DND-41 (cell line): ENCODE measurements around the gene OR6S1.
A peak's percentile ranks its signal among the peaks of the same experiment; 100 is the strongest.

Experiments used
- ATAC-seq: fragments of 200-7000 bp; cut with Tn5 transposase; 3 replicates; pipeline ENCODE4 v1.9.1; 2021; ENCODE audit warnings: low read depth; ENCODE audit not compliant: insufficient read depth
- DNase-seq: peaks from one replicate; pipeline ENCODE4 v3.0.0-alpha.2; 2020
- H2AFZ ChIP-seq: 2 replicates; pipeline ENCODE4 v1.6.0; 2012; ENCODE audit warnings: low read depth, low read length
- H3K27ac ChIP-seq: 2 replicates; pipeline ENCODE4 v1.5.1; 2012; ENCODE audit warnings: low read length, inconsistent platforms
- H3K27me3 ChIP-seq: fragments of 200-600 bp; sonication (generic); 2 replicates; pipeline ENCODE4 v1.6.0; 2012; ENCODE audit warnings: low read length, mild to moderate bottlenecking, inconsistent platforms; ENCODE audit not compliant: insufficient read depth, poor library complexity
- H3K36me3 ChIP-seq: 2 replicates; pipeline ENCODE4 v1.5.1; 2012; ENCODE audit warnings: low read length, inconsistent platforms; ENCODE audit not compliant: insufficient read depth
- H3K4me1 ChIP-seq: 2 replicates; pipeline ENCODE4 v1.5.1; 2012; ENCODE audit warnings: mild to moderate bottlenecking, low read length; ENCODE audit not compliant: insufficient read depth
- H3K4me2 ChIP-seq: 2 replicates; pipeline ENCODE4 v1.6.0; 2012; ENCODE audit warnings: mild to moderate bottlenecking, moderate library complexity, low read length, inconsistent platforms; ENCODE audit not compliant: insufficient read depth
- H3K4me3 ChIP-seq, 2 experiments: fragments of 200-600 bp in 1 of 2; shearing (Covaris generic) in 1 of 2; 2 replicates each; pipeline ENCODE4 v1.5.1; 2012 to 2016; ENCODE audit warnings: inconsistent platforms in 2 of 2, low read length in 2 of 2, mild to moderate bottlenecking in 2 of 2, low read depth in 1 of 2, moderate library complexity in 1 of 2
- H3K79me2 ChIP-seq: 2 replicates; pipeline ENCODE4 v1.6.0; 2012; ENCODE audit warnings: low read length, inconsistent platforms; ENCODE audit not compliant: insufficient read depth
- H3K9ac ChIP-seq: 2 replicates; pipeline ENCODE4 v1.6.0; 2012; ENCODE audit warnings: low read depth, mild to moderate bottlenecking, inconsistent platforms, low read length, moderate library complexity
- H3K9me3 ChIP-seq: 2 replicates; pipeline ENCODE4 v1.5.1; 2012; ENCODE audit warnings: low read length, moderate library complexity, mild to moderate bottlenecking, inconsistent platforms; ENCODE audit not compliant: insufficient read depth, severe bottlenecking
- H4K20me1 ChIP-seq: 2 replicates; pipeline ENCODE4 v1.6.0; 2012; ENCODE audit warnings: low read length; ENCODE audit not compliant: insufficient read depth
- EZH2 ChIP-seq: IDR thresholded peaks from 3 replicates; pipeline ENCODE4 v1.6.1; 2012; ENCODE audit warnings: borderline replicate concordance, low read depth, mild to moderate bottlenecking, moderate library complexity, low read length, inconsistent platforms; ENCODE audit not compliant: severe bottlenecking
- TF ChIP-seq, protein P1 (sequence below): IDR thresholded peaks from 2 replicates; pipeline ENCODE4 v1.5.1; 2012; ENCODE audit warnings: borderline replicate concordance, low read length, moderate library complexity, mild to moderate bottlenecking; ENCODE audit not compliant: poor library complexity, severe bottlenecking; ENCODE audit errors: extremely low read depth

Gene OR6S1

DNA sequence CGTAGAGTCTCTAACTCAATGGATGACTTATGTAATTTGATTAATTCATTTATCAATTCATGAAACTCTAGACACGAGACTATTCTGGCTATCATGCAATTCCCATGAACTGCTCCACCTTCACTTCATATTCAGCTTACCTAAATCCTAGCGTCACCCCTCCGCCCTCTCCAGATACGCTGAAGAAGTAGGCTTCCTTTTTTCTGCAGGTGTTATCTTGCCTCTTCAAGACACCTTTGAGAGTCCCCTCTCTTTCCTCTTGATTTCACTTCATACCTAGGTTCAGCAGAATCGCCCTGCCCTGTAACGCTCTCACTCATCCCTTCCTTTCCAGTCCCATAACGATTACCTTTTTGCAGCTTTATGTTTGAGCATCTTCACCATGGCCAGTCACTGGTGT lies 38.9 kb upstream of the OR6S1 start:
- ATAC-seq, result no peak
- Histone ChIP-seq H4K20me1 (no peaks in the 10 kb centered on the region), H3K4me2 (peak overlapping the region; percentile 93), H3K36me3 (no peaks in the 10 kb centered on the region), H2AFZ (peak overlapping the region; percentile 91), H3K9me3 (no peaks in the 10 kb centered on the region), H3K4me3 (peak overlapping the region; percentile 79 to 83; a peak in 3 of 4 replicates), H3K79me2 (no peaks in the 10 kb centered on the region), H3K27me3 (peaks cover 7% of the 10 kb centered on the region), H3K27ac (peak overlapping the region; percentile 97), H3K9ac (peak overlapping the region; percentile 96), H3K4me1 (peaks cover 40% of the 10 kb centered on the region)
- DNase-seq, result no peak
- no peak for TF ChIP-seq EZH2
- TF ChIP-seq, protein P1, sequence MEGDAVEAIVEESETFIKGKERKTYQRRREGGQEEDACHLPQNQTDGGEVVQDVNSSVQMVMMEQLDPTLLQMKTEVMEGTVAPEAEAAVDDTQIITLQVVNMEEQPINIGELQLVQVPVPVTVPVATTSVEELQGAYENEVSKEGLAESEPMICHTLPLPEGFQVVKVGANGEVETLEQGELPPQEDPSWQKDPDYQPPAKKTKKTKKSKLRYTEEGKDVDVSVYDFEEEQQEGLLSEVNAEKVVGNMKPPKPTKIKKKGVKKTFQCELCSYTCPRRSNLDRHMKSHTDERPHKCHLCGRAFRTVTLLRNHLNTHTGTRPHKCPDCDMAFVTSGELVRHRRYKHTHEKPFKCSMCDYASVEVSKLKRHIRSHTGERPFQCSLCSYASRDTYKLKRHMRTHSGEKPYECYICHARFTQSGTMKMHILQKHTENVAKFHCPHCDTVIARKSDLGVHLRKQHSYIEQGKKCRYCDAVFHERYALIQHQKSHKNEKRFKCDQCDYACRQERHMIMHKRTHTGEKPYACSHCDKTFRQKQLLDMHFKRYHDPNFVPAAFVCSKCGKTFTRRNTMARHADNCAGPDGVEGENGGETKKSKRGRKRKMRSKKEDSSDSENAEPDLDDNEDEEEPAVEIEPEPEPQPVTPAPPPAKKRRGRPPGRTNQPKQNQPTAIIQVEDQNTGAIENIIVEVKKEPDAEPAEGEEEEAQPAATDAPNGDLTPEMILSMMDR, result no peak

DNA sequence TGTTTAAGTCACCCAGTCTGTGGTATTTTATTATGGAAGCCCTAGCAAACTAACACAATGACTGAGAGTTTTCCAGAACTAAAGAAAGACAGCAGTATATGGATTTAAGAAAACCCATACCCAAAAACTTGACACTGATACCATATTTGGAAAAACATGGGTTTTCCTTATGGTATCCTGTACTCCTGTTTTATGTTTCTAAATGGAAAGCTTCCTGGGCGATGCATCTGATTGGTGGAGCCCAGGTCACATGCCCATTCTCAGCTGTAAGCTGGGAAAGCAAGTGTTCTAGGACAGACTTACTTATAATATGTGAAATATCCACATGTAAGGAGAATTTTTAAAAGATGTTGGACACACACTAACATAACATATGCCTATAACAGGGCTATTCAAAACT lies 38.4 kb upstream of the OR6S1 start:
- H3K79me2 ChIP-seq, result no peaks in the 10 kb centered on the region
- no peak for TF ChIP-seq EZH2
- TF ChIP-seq, protein P1, result no peak
- H3K36me3 ChIP-seq, result no peaks in the 10 kb centered on the region
- H2AFZ ChIP-seq, result peak overlapping the region; percentile 91
- peak overlapping the region; percentile 93 for H3K4me2 ChIP-seq
- peak overlapping the region in 1 of 2 experiments; percentile 83; a peak in 2 of 4 replicates for H3K4me3 ChIP-seq
- H4K20me1 ChIP-seq, result no peaks in the 10 kb centered on the region
- no peaks in the 10 kb centered on the region for H3K9me3 ChIP-seq
- H3K4me1 ChIP-seq, result peaks cover 36% of the 10 kb centered on the region
- DNase-seq, result no peak
- H3K27me3 ChIP-seq, result peaks cover 7% of the 10 kb centered on the region
- ATAC-seq, result no peak
- H3K9ac ChIP-seq, result no peak overlapping the region; the same call in 1 of the 2 replicates
- H3K27ac ChIP-seq, result no peak overlapping the region

DNA sequence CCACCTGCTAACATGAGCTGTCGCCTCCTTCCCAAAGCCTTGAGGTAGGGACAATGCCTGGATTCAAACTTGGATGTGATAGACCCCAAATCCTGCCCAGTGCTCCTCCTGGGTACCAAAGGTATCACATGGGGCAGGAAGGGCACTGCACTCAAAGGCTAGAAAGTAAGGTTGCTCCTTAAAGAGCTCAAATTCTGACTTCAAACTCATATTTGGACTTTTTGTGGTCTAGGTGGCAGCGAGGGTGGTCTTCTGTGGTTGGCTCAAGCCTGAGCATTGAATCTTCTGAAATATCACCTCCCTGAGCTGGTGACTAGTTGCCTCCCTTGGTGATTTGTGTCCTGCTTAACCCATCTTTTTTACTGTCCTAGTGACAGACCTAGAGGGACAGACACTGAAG lies 34.6 kb upstream of the OR6S1 start:
- ATAC-seq, result no peak
- no peak overlapping the region for H3K9ac ChIP-seq
- H3K27ac ChIP-seq, result no peak overlapping the region
- no peaks in the 10 kb centered on the region for H4K20me1 ChIP-seq
- H2AFZ ChIP-seq, result no peak overlapping the region
- no peaks in the 10 kb centered on the region for H3K79me2 ChIP-seq
- peaks cover 7% of the 10 kb centered on the region for H3K27me3 ChIP-seq
- DNase-seq, result no peak
- TF ChIP-seq, protein P1, result no peak
- TF ChIP-seq EZH2, result no peak
- no peak overlapping the region for H3K4me3 ChIP-seq
- H3K4me1 ChIP-seq, result peaks cover 17% of the 10 kb centered on the region
- H3K36me3 ChIP-seq, result no peaks in the 10 kb centered on the region
- H3K9me3 ChIP-seq, result no peaks in the 10 kb centered on the region
- no peak overlapping the region for H3K4me2 ChIP-seq

DNA sequence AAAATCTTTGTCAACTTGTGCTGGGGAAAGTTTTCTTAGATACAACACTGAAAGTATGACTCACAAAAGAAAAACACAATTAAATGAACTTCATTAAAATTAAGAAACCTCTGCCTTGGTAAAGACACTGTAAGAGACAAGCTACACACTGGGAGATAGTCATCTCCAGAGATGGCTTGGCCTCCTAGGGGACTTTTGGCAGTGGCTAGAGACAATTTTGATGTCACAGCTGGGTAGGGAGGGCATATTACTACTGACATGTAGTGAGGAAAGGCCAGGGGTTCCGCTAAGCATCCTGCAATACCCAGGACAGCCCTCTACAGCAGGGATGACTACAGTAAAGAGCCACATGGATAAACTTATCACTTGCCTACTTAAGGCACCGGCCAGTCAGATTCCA lies 34.2 kb upstream of the OR6S1 start:
- Histone ChIP-seq H3K27ac (no peak overlapping the region), H4K20me1 (no peaks in the 10 kb centered on the region), H2AFZ (no peak overlapping the region), H3K4me2 (no peak overlapping the region), H3K4me1 (peaks cover 13% of the 10 kb centered on the region), H3K79me2 (no peaks in the 10 kb centered on the region), H3K27me3 (peaks cover 7% of the 10 kb centered on the region), H3K4me3 (no peak overlapping the region), H3K36me3 (no peaks in the 10 kb centered on the region), H3K9me3 (no peaks in the 10 kb centered on the region), H3K9ac (no peak overlapping the region)
- ATAC-seq, result no peak
- TF ChIP-seq, protein P1, result no peak
- TF ChIP-seq EZH2, result no peak
- no peak for DNase-seq
